H1 (cell line): ENCODE results near the gene TNNT1. TPM values are rescaled to one million over a fixed set of nuclear protein-coding genes. Genes with fewer than 3 reads are reported as not detected.

Experiments used
- CBX5 ChIP-seq: fragments of 300-800, 300-1000 bp; sonication (generic); IDR thresholded peaks from 2 replicates; pipeline ENCODE4 v1.7.1; 2016; ENCODE audit warnings: antibody characterized with exemption, low read length, low read depth
- CREB1 ChIP-seq: IDR thresholded peaks from 2 replicates; pipeline ENCODE4 v1.6.1; 2012; ENCODE audit warnings: inconsistent platforms
- GABPA ChIP-seq: IDR thresholded peaks from 2 replicates; pipeline ENCODE4 v1.6.1; 2011; ENCODE audit warnings: mild to moderate bottlenecking, low read length, moderate library complexity, borderline replicate concordance; ENCODE audit not compliant: insufficient read depth
- HDAC2 ChIP-seq, 2 experiments: fragments of 300-600 bp in 1 of 2; sonication (generic) in 1 of 2; IDR thresholded peaks; 2 replicates each; pipeline ENCODE4 v1.6.1; 2011 to 2012; ENCODE audit warnings: low read depth in 2 of 2, low read length in 2 of 2, mild to moderate bottlenecking in 2 of 2, moderate library complexity in 2 of 2, borderline replicate concordance in 1 of 2, inconsistent platforms in 1 of 2
- polyA plus RNA-seq, 7 experiments: library from polyadenylated mRNA; depleted of rRNA in 3 of 7; stranded (reverse) in 5 of 7; unstranded in 2 of 7; fragments of >200 nt in 5 of 7; fragments of 200-250 nt in 2 of 7; gene quantifications; 1 replicate in 5 of 7; 2 replicates in 1 of 7; 4 replicates in 1 of 7; pipeline versions ENCODE4 v1.2.1 to v1.2.3, GENCODE V29; 2011 to 2013; ENCODE audit warnings: missing spikeins in 2 of 7, mixed read lengths in 2 of 7
- total RNA-seq: library from RNA; stranded (reverse); fragmentation: NEBNext Ultra II Directional; extraction: Animal tissue kit (Norgen Biotek cat#: 25700); gene quantifications from 2 replicates; pipeline ENCODE4 v1.2.1, GENCODE V29; 2021

TNNT1 gene
- total and polyA plus RNA-seq, 2 of the 8 experiments (the other 6 are each of a cell fraction or from before 2014, with no cell fraction given): 69.6 to 107 TPM

DNA sequence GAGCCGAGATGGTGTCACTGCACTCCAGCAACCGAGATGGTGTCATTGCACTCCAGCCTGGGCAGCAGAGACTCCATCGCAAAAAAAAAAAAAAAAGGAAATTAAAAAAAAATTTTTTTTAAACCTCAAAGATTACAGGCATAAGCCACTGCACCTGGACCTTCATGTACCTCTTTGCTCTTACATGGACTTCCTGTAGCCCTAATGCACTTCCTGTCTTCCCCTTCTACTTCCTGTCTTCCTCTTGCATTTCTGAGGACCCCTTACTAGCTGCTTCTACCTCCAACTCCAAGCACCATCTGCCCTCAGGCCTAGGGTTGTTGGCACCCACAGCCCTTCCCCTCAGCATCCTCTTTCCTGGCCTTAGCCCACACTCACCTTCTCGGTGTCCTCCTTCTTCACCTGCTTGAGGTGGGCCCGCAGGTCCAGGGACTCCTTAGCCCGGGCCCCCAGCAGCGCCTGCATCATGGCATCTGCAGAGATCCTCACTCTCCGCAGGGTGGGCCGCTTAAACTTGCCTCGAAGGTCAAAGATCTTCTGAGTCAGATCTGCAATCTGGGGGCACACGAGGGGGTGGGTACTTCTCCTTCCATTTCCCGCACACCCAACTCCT is 4.8 kb upstream of the TNNT1 start (continued):
- TF ChIP-seq GABPA: no peak
- no peak for TF ChIP-seq CBX5
- TF ChIP-seq CREB1: no peak
- TF ChIP-seq HDAC2 (IDR thresholded peaks at IDR 0.05; ENCODE audit: borderline replicate concordance in 1 of 2, low read depth in 2 of 2, low read length in 2 of 2): no peak
